ENCODE measurements around the gene REELD1. TPM values are rescaled to one million over a fixed set of nuclear protein-coding genes. Genes with fewer than 3 reads are reported as not detected.

REELD1 gene
- total RNA-seq, 1 experiment from 2014 or later = 0.25 TPM

Other genes with a start within 250 kb of the REELD1 start
- gene LSM6, start 38.8 kb upstream of the REELD1 start, total RNA-seq (2021; ENCODE audit: unreplicated experiment) = 57.4 TPM

Data from HCT116 (cell line).